IPS DF 4.7 (cell line): ENCODE results near the gene PPHLN1.
"Not testable (repeated sequence)": the region's sequence is repeated elsewhere in the genome, so short reads cannot be mapped to it uniquely, and the experiment has no call there.

Experiments used
- DNase-seq: peaks from one replicate; pipeline ENCODE4 v3.0.0-alpha.2; 2013; ENCODE audit warnings: low spot score; ENCODE audit errors: extremely low read depth

The PPHLN1 gene

DNA sequence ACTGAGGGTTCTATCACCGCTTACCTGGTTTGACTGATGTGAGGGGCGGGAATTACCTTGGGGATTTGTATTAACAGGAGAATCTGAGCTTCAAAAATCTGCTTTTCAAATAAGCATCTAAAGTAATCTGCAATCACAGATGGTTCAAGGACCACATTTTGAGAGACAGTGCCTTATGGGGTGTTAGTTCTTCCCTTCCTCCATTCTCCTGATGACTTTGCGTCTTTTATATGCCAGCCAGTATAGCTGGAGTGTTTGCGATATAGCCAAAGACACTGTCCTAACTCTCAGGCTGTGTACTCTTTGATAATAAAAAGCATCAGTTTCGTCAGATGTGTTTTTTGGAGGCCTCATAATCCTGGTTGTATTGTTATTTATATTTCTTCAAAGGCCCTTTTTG is 39.5 kb downstream of the PPHLN1 start:
- DNase-seq: no peak

DNA sequence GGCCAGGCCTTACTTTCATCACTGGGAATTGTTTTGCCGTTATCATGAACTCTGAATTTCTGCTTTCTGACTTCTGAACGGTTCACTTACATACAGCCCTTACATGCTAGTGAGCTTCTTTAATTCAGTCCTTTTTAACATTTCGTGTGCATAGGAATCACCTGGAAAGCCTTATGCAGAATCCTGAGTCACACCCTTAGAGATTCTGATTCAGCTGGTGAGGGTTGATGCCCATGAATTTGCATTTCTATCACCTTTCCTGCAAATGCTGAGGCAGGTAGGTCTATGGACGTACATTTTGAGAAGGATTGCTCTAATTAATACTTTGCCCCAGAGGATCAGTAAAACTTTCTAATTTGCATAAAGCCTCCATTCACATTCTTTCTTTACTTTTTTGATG is 44.0 kb downstream of the PPHLN1 start:
- DNase-seq: no peak

DNA sequence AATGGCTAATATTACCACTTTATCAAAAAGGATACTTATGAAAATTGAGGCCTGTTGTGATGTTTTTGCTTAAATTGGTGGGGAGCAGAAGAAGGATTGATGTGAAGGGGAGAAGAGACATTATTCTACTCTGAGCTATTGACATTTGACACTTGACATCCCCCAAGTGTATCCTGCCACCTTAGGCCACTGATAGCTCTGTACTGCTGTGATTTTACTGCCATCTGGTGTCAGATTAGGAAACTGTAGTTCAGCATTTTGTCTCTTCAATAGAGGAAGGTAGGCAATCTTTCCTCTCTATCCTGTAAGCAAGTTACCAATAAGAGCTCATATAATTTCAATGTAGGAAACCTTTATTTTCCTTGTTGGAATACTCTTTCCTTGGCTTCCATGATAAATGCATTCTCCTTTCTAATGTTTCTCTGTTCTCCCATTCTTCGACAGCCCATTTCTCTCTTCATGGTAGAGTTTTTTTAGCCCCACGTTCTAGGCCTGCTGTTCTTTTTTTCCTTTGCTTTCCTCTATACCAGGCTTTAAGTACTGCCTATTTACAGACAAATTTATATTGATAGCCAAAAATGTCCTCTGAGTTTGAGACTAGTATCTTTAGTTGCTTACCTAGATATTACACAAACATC is 46.3 kb downstream of the PPHLN1 start:
- peak; percentile 68 for DNase-seq

DNA sequence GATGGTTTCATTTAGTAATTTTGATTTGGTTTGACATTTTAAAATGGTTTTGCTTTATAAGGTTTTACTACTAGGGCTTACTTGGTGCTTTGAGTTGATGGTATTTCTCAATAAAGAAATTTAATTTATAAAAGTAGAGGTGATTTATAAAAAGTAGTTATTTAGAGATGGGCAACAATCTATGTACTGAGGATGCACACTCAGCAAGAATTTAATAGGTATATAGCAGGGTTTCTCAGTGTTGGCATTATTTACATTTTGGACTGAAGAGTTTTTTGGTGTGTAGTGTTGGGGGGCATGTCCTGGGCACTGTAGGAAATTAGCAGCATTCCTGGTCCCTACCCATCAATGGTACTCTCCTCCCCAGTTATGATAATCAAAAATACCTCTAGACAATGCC is 47.7 kb downstream of the PPHLN1 start:
- no peak for DNase-seq

DNA sequence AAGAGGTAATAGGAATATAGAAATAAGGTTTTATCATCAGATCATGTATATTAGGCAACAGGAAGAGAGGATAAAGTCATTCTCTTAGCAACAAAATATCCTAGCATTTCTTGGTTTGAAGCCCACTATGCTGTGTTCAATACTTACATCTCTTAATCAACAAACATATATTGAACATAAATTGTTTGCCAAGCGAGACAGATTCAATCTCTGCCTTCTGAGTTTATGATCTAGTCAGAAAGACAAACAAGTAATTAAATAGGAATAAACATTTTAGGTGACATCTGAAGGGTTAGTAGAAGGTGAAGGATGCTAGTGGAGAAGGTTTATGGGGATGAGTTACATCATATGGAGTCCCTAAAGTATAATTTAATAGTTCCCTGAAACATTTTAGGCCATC is 54.8 kb downstream of the PPHLN1 start:
- DNase-seq: no peak

DNA sequence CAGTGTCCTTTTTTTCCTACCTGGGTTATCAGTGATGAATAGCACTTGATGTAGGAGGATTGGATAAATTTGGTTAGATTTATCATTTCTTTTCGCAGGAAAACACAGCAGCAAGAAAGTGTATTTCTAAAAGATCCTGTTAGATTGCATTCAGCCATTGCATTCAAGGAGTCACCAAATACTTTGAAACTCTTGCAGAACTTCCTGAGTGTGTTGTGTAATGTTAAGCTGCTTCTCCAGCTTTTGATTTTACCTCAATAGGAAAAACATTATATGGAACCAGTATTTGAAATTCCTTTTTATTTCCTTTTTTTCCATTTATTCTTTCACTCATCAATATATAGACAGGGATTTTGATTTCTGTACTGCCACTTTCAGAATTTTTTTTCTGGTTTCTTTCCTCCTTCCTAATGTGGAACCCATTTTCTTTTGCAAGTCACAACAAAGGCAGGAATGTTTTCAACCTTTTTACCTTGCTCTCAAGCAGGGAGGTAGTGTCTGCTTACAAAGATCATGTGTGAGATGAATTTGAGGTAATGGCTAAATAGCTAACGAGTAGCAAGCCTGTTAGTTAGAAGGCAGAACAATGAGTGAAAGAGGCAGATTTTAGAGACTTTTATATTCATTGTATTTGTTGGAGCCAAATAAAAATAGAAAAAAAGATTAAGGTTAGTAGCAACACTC is 56.2 kb downstream of the PPHLN1 start:
- no peak for DNase-seq

DNA sequence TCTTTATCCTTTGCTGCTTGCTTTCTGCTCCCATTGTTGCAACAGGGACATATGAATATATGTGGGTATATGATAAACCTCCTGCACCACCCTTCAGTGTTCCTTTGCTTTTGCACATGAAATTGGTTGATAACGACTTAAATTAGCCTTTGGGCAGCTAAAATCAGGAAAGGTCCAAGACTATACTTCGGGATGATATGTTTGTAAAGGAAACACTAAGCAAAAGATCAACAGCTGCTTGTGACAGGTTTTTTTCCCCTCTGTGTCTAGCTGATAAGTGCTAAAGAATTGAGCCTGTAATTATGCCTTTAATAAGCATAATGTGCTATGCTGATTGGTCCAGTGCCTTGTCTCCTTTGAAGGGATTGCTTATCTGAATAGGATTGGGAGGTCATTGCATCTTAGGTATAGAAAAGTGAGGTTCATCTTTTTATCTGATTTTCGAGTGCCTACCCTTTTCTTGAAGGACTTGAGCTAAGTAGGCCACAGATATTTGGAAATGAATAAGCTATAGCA is 59.4 kb downstream of the PPHLN1 start:
- no peak for DNase-seq

DNA sequence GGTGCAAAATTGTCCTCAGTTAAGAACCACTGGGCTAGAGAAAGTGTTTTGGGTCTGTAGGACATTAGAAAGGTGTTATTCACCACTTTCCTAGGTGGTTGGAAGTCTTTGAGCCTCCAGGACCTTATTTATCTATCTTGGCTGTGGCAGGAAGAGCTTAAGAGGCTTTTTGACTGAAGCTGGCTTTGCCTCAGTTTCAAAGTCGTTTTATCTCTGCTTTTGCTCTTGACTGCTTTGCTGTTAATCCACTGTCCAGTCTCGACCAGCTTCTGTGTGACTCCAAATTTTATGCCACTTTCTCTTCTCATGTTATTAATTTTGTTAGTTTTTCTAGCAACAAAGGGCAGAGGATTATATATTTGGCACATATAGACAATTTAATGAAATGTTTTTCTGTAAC is 60.3 kb downstream of the PPHLN1 start:
- no peak for DNase-seq

DNA sequence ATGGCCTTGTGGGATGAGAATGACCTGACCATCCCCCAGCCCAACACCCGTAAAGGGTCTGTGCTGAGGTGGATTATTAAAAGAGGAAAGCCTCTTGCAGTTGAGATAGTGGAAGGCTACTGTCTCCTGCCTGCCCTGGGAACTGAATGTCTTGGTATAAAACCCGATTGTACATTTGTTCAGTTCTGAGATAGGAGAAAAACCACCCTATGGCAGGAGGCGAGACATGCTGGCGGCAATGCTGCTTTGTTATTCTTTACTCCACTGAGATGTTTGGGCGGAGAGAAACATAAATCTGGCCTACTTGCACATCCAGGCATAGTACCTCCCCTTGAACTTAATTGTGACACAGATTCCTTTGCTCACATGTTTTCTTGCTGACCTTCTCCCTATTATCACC is 62.1 kb downstream of the PPHLN1 start:
- not testable (repeated sequence) for DNase-seq

DNA sequence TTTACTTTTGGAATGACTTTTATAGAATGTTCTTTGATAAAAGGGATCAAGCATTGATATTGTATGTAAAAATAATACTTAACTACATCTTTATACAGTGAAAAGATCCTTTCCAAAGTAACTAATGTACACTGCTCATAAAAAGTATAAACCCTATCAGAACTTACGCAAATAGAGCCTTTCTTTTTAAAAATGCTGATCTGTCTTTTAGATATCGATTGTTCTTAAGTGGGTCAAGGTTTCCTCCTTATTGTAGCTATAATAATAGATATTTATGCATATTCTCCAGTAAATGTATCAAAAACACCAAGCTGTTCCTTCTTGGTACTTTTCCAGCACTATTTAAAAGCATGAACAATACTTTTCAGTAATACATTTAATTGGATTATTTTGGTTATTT is 68.5 kb downstream of the PPHLN1 start:
- no peak for DNase-seq

DNA sequence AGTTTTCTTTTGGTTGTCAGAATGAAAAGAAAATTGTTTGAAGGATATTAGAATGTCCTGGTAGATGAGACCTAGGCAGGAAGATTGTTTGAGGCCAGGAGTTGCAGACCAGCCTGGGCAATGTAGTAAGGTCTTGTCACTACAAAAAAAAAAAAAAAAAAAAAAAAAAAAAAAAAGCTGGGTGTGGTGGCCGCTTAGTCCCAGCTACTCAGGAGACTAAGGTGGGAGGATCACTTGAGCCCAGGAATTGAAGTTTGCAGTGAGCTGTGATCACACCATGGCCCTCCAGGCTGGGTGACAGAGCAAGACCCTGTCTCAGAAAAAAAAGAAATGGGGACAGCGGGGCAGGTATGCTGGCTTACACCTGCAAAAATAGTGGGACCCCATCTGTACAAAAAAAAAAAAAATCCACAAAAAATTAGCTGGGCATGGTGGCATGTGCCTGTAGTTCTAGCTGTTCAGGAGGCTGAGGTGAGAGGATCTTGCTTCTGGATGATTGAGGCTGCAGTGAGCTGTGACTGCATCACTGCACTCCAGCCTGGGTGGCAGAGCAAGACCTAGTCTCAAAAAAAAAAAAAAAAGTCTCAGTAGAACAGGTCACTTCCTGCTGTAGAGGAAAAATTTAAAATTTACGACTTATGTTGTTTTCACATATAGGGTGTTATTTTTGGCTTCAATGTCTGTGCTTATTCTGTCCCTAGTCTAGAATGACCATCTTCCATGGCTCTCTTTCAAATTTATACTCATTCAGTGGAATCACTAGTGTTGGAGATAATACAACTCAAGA is 70.7 kb downstream of the PPHLN1 start:
- DNase-seq: no peak

DNA sequence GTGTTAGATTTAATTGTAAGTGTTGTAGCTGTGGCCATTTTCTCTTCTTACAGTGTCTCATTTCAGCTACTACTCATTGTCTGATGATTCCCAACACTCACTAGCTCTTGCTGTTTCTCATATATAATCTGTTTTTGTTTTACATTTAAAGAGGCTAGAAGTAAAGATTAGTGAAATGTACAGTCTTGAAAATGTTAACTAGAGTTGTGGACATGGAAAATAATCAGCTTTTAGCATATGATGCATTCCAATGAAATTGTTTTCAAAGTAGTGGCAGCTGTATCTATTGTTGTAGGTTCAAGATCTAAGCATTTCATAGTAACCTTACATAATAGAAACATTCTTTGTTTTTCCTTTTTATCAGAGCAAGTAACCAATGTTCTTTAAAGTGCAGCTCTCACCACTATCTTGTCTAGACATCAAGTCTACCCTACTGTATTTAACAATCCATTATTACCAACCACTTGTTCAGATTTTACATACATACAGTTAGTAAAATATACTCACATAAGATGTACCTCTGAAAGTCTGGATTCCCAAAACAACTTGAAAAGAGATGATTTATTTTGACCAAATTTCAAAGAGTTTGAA is 76.9 kb downstream of the PPHLN1 start:
- DNase-seq: no peak

DNA sequence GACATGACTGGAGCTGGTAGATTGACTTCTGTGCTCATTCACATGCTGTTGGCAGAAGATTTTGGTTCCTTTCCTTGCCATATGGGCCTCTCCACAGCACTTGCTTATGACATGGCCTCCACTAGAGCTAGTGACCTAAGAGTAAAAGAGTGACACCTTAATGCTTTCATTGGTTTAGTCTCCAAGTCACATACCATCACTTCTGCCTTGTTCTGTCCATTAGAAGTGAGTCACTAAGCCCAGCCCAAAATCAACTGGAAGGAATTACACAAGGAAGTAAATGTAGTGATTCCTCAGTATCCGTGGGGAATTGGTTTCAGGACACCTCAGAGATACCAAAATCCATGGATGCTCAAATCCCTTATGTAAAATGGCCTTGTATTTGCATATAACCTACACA is 81.3 kb downstream of the PPHLN1 start:
- DNase-seq: no peak

DNA sequence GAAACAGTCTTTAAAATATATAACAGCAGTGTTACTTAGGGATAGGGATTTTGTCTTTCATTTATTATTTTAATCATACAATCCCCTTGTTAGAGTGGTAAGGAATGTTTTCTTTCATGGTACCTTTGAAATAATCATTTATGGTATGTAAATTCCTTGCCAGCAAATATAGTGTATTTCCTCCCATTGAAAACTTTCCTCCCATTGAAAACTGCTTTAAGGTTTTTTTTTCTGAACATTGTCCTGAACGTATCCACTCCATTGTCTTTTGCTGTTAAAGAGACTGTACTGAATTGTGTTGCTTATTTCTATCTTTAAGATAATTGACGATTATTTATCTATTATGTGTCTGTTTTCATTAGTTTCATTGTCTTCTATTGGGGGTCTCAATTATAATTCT is 83.5 kb downstream of the PPHLN1 start:
- no peak for DNase-seq

DNA sequence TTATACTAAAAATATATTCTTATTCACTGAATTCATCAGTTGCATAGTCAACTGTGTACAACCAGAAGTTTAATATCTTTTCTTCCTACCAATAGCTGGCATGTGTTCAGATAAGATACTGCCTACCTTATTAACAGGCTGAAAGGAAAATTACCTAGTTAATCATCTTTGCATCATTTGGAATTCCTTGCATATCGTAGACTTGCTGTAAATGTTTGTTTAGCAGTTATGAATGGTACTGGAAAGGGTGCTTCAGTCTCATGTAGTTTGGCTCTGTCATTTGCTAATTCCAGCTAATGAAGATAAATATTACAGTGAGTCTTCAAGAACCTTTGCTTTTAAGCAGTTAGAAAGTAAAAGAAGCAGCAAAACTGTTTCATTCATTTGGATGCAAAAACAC is 84.4 kb downstream of the PPHLN1 start:
- no peak for DNase-seq

DNA sequence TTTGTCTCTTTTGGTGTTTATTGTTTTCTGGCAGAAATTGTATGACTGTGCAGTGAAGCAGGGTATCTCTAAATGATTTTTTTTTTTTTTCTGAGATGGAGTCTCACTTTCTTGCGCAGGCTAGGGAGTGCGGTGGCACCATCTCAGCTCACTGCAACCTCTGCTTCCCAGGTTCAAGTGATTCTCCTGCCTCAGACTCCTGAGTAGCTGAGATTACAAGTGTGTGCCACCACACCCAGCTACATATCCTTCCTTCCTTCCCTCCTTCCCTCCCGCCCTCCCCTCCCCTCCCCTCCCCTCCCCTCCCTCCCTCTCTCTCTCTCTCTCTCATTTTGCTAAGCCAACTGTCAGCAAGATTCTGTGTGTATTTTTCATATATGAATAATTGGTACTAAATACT is 94.4 kb downstream of the PPHLN1 start:
- DNase-seq: no peak

DNA sequence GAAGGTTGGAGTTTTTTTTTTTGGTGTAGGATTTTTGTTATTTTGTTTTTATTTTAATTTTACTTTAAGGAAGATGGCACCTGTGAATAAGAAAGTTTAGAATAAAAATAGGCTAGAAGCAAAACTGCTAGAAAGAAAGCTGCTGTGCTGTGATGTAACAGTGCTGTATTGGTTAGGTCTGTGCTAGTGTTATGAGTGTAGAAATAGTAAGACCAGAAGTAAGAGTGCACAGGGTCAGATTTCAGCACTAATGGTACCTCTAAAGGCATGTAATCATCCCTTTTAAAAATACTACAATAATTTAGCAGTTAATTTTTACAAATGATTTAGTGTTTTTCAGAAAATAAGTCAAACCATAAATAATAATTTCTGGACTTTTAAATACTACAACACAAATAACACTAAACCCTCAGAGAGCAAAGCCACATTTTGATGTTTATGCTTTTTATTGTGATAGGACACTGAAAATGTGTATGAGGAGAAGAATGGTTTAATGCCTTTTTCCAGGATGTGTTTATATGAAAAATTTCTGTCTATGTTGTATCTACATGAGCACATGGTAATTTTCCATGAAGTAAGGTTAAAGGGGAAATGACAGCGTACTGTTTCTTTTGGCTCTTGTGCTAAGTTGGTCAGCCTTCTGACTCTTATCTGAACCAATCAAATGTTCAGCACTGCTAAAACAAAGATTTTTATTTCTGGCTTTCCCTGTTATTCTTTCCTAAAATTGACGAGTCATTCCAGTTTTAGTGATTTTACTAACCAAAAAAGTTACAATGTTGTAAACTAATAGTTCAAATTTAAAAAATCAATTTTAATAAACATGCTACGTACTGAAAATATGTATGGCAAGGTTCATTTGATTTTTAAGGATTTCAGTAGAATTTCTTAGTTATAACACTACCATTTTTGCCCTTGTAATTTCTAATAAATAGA is 96.1 kb downstream of the PPHLN1 start:
- DNase-seq: no peak

DNA sequence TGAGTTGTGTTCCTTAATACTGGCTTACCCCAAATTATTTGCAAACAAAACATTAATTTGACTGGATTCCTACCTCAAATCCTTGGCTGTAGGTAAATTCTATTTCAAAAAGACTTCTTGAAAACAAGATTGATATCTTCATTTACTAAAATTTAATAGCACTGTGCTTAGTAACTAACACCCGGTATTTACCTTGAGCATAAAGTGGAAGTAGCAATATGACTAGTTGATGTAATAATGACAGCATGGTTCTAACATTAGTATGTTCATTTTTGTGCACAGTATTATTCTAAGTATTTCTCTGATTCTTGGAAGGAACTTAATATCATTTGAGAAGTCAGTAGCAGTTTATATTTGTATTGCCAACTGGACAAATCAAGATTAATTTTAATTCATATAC is 96.8 kb downstream of the PPHLN1 start:
- DNase-seq: no peak

DNA sequence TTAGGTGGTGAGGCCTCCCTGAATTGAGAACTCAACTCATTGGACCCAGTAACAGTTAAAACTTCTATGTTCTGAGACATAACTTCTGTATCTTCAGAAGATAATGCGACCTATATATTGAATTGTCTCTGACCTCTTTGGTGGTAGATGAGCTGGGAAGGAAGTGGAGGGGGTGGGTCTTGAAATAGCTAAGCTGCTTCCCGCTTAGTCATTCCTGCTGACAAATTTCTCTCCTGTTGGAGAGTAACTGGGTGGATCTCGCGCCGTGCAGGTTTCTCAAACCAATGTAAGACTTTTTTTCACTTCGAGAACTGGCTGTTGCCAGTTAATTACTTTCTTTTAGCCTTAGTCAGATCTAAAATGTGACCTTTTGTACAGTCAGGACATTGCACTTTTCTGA is 100.8 kb downstream of the PPHLN1 start:
- peak; percentile 19 for DNase-seq

DNA sequence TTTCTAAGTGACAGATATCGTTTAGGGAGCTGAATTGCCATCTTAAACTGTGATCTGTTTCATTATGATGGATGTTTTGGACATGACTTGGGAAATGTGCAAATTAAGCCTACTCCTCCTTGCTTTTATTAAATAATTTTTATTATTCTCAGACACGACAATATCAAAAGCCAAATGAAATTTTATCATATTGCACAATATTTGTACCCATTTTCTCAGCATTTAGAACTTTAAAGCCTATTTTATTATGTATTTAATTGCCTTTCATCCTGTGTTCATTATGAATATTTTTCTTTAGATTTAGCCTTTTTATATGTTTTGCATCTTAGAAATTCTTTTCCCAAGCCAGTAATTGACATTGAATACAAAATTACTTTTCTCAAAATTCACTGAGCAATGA is 102.9 kb downstream of the PPHLN1 start:
- no peak for DNase-seq
